22Rv1 (cell line): Measurements from ENCODE around the gene FAM180A.

Experiments
- CTCF ChIP-seq: fragments of 450-650 bp; IDR thresholded peaks from 2 replicates; pipeline ENCODE4 v1.5.1; 2017; ENCODE audit warnings: mild to moderate bottlenecking
- ZFX ChIP-seq: fragments of 450-650 bp; IDR thresholded peaks from 2 replicates; pipeline ENCODE4 v1.6.1; 2017; ENCODE audit warnings: antibody characterized with exemption, borderline replicate concordance

GRCh38 chr7:135707570-135707966 lies 41.0 kb downstream of the FAM180A start:
- TF ChIP-seq CTCF (no peak), ZFX (no peak)
